ENCODE results near the gene TNS1.
A peak's percentile ranks its signal among the peaks of the same experiment; 100 is the strongest.
"Not testable (repeated sequence)": the region's sequence is repeated elsewhere in the genome, so short reads cannot be mapped to it uniquely, and the experiment has no call there.

Gene TNS1

GRCh38 chr2:217797165-217797564, 205.6 kb downstream of the TNS1 start:
- DNase-seq (ENCODE audit: low spot score): no peak

DNA sequence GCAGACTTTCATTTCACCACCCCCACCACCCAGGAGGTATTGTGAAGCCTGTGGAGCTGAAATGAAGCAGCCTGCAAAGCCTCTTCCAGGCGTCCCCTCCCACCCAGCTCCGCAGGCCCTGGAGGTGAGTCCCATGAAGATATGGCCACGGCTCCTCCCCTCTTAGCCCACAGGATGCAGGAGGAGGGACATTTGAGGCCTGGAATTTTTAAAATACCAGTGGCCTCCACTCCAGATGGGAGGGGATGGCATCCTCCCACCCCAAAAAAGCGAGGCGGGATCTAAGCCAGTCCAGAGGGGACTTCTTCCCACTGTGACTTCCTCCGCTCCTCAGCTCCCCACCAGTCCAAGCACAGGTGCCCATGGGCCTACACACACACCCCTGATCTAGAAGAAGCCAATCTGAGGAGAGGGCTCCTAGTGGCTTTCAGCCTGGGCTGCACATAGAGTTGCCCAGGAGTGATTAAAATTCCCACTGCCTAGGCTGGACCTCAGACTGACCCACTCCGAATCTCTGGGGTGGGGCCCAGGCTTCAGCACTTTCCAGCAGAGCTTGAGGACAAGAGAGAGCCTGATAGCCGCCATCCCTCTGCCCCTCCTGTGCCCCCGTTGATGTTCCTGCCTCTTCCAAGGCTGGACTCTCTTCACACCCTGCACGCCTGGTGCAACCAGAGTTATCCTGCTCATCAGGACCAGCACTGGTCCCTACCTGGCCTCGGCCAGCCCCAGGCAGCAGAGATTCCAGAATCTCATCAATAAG, 206.9 kb downstream of the TNS1 start:
- no peak for DNase-seq (ENCODE audit: low spot score)

GRCh38 chr2:217795067-217795466, 207.7 kb downstream of the TNS1 start:
- DNase-seq (ENCODE audit: low spot score): no peak

GRCh38 chr2:217794133-217794986, 208.4 kb downstream of the TNS1 start:
- DNase-seq (ENCODE audit: low spot score): no peak

DNA sequence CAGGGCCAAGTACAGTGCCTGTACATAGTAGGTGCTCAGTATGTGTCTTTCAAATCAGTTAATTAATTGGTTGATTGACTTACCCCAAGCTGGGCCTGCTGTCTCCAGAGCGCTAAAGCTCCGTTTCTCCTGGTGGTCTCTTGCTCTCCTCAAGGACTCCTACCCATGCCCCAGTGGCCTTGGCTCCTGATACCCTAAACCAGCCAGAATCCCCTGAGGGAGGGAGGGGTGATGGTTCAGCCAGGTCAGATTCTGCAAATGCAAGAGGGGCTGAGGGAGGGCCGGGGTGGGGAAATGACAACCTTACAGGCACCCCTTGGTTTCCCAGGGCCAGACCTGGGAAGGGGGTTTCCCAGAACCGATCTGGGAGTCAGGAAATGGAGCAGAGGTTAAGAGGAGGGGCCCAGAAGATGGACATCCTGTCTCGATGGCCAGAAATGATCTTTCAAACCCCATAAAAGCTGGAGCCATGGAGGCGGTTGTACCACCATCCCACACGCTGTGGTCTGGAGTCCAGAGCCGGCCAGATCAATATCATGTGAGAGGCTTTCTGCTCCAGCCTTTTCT, 209.1 kb downstream of the TNS1 start:
- no peak for DNase-seq (ENCODE audit: low spot score)

DNA sequence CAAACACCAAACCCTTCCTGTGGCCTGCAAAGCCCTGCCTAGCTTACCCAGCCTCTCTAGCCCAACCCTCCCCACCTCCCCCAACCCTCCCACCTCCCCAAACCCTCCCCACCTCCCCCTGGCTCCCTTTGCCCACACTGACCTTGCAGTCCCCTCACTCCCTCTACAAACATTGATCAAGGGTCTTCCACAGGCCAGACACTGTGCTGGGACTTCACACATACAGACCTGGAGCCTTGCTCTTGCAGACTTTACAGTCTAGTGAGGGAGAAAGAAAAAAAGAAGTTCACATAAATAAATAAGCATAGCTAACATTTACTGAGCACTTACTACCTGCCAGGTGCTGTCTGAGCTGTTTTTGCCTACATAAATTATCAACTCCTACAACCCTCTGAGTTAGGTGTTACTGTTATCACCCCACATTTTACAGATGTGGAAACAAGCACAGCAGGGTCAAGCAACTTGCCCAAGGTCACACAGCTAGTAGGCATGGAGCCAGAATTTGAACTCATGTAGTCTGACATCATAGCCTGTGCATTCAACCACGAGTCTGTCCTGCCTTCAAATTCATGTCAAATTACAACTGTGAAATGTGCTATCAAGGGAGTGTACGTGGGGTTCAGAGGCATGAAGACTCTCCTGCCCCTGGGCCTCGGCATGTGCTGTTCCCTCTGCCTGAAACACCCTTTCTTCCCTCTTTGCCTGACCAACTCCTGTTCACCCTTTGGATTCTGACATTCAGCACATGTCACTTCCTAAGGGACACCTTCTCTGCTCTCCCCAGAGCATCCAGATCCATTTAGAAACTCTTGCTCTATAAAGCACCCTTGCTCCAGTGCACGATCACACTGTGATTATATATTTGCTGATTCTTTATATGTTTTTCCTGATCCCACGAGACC, 209.9 kb downstream of the TNS1 start:
- DNase-seq (ENCODE audit: low spot score): no peak

- no peak for DNase-seq (ENCODE audit: low spot score)
Measured at GRCh38 chr2:217791551-217791950, 211.2 kb downstream of the TNS1 start.

DNA sequence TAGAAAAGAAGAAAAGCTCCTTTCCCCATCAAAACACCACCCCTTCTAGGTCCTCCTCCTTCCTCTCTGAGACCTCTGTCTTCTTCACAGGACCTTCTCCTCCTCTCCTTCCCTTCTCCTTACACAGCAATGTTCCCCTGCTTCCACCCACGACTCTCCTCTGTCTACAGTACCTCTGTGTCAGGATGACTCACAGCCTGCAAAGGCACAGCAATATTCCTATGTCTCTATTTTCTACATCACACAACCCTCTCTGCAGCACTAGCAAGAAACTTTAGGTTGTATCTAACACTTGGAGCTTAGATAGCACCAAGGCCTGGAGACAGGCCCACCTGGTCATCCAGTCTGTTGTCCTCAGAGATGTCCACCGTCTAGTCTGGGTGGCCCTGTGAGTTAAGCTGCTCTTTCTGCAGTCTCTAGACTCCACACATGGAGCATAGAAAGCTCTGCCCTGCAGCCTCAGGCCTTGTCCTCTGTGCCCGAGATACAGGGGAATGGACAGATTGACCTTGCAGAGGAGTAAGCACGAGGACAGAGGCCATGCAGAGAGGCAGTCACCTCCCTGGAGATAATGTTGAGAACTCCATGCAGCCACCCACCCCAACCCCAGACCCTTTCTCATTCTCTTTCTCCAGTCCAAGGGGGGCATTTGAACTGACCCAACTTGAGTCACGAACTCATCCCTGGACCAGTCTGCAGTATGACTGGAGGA, 212.0 kb downstream of the TNS1 start:
- no peak for DNase-seq (ENCODE audit: low spot score)

DNA sequence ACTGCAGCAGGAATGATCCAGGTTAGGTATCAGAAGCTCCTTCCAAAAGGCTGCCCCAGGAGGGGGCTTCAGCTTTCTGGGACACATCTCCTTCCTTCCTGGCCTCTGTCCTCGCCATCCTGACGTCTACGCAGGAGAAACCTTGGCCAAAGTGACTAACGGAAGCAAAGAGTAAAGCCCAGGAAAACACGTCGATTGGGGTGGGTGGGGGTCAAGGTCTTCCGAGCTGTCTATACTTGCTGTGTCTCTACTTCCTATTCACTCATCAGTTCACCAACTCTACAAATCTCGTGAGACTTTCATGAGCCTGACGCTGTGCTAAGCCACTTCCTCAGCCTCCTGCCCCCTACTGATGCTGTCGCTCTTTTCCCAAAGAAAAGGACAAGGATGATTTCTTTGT, 212.6 kb downstream of the TNS1 start:
- DNase-seq (ENCODE audit: low spot score): peak; percentile 64

DNA sequence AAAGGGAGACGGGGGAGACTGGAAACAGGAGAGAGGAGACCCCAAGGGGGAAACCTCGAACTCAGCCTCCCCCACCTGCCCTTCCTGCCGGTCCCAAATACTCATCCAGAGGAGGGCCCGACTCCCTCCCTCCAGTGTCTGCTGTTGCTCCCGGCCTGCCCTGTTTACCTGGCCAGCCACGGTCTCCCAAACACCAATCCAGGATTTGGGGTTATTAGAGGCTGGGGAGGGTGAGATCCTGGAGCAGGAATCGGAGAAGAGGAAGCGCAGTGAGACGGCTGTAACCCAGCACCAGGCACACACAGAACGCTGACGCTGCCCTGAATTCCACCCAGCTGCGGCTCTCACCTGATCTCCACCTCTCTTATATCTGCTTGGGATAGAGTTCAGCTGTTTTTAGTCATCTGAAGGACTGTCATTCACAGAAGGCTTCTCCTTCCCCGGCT, 213.0 kb downstream of the TNS1 start:
- no peak for DNase-seq (ENCODE audit: low spot score)

GRCh38 chr2:217789003-217789735, 213.6 kb downstream of the TNS1 start:
- peak; percentile 69 for DNase-seq (ENCODE audit: low spot score)

- no peak for DNase-seq (ENCODE audit: low spot score)
Measured at GRCh38 chr2:217788669-217789002, 214.2 kb downstream of the TNS1 start.

GRCh38 chr2:217787160-217787877, 215.5 kb downstream of the TNS1 start:
- DNase-seq (ENCODE audit: low spot score): no peak

DNA sequence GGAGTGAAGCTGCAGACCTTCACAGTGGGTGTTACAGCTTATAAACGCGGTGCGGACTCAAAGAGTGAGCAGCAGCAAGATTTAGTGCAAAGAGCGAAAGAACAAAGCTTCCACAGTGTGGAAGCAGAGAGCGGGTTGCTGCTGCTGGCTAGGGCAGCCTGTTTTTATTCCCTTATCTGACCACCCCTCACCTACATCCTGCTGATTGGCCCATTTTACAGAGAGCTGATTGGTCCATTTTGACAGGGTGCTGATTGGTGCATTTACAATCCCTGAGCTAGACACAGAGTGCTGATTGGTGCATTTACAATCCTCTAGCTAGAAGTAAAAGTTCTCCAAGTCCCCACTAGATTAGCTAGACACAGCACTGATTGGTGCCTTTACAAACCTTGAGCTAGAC, 216.2 kb downstream of the TNS1 start:
- not testable (repeated sequence) for DNase-seq (ENCODE audit: low spot score)

GRCh38 chr2:217785544-217786045, 217.2 kb downstream of the TNS1 start:
- peak; percentile 67 for DNase-seq (ENCODE audit: low spot score)

GRCh38 chr2:217784996-217785543, 217.7 kb downstream of the TNS1 start:
- DNase-seq (ENCODE audit: low spot score): no peak

- DNase-seq (ENCODE audit: low spot score): no peak
Measured at GRCh38 chr2:217783243-217783642, 219.6 kb downstream of the TNS1 start.

DNA sequence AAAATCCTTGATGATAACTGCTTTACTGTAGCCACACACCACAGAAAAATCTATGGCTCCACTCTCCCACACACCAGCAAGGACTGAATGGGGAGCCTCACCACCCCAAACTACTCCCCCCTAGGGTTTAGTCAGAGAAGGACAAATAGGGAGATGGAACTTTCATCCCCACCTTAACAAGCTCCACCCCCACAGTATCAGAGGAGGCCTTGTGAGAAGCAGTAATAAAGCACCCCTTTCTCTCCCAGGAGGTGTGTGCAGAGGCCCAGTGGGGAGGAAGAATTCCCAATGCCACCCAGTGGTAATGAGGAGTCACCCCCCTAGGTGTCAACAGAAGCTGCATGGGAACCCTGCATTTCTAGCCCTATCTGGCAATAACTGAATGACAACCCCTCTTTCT, 224.9 kb downstream of the TNS1 start:
- DNase-seq (ENCODE audit: low spot score): no peak

GRCh38 chr2:217776631-217777030, 226.2 kb downstream of the TNS1 start:
- DNase-seq (ENCODE audit: low spot score): no peak
